ENCODE measurements around the gene LNX2.

DNA sequence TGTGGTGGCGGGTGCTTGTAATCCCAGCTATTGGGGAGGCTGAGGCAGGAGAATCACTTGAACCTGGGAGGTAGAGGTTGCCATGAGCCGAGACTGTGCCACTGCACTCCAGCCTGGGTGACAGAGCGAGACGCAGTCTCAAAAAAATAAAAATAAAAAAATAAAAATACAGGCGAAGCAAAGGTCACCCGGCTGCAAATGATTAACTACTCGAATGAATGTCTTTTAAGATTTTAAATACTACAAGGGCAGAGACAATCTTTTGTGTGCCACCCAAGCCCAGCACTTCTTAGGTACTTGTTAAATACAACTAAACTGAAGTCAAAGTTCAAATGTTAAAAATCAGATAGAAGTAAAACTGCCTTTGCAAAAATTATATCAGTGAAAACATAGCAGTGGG, 6.7 kb downstream of the LNX2 start:
- TF ChIP-seq ZNF274 (IDR thresholded peaks at IDR 0.05; ENCODE audit: low read depth, low read length) (no peak), SUZ12 (IDR thresholded peaks at IDR 0.05; ENCODE audit: extremely low read depth, insufficient read depth, insufficient read length) (no peak)
